Measurements from ENCODE around the gene SH3PXD2B. TPM values are rescaled to one million over a fixed set of nuclear protein-coding genes. Genes with fewer than 3 reads are reported as not detected.
"Not testable (repeated sequence)": the region's sequence is repeated elsewhere in the genome, so short reads cannot be mapped to it uniquely, and the experiment has no call there.

Gene SH3PXD2B
- total and polyA plus RNA-seq, 2 of the 13 experiments (the other 11 are each of a cell fraction or from before 2014, with no cell fraction given), result 3.4 to 4.6 TPM

DNA sequence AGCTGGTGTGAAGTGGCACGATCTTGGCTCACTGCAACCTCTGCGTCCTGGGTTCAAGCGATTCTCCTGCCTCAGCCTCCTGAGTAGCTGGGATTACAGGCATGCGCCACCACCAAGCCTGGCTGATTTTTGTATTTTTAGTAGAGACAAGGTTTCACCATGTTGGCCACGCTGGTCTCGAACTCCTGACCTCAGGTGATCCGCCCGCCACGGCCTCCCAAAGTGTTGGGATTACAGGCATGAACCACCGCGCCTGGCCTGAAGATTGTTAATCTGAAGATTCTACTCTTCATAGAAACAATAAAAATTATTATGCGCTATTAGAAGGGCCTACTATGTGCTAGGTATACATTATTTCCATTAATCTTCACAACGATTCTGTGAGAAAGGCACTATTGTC lies 127.4 kb downstream of the SH3PXD2B start:
- H3K27ac ChIP-seq (ENCODE audit: extremely low read length, insufficient read depth, low read length); FAIRE-seq; ATAC-seq; H3K9me3 ChIP-seq (ENCODE audit: low read length); CTCF ChIA-PET (ENCODE audit: low intra/inter-chr PET ratio, low total read pairs); H3K4me1 ChIP-seq (ENCODE audit: insufficient read depth, low read length); BruUV-seq (replicated peaks); H3K4me3 ChIP-seq (replicated peaks in 1 of 3; ENCODE audit: insufficient read depth in 1 of 3, low read depth in 2 of 3, low read length in 3 of 3); in situ Hi-C loops (cut with HindIII; ENCODE audit: extremely low pct_ligation_motif_present, low pct_unique_long_range_greater_than_20kb); H3K4me2 ChIP-seq (ENCODE audit: low read depth, low read length); H3K27me3 ChIP-seq (ENCODE audit: control insufficient read depth in 1 of 2, insufficient read depth in 2 of 2, low read length in 2 of 2); H3K9ac ChIP-seq (ENCODE audit: insufficient read depth, low read depth, low read length); H4K20me1 ChIP-seq (ENCODE audit: insufficient read depth, low read length); H2AFZ ChIP-seq (ENCODE audit: low read length); H3K36me3 ChIP-seq (replicated peaks in 1 of 2; ENCODE audit: control insufficient read depth in 1 of 2, insufficient read depth in 2 of 2, low read length in 2 of 2); H3K79me2 ChIP-seq (ENCODE audit: insufficient read depth, low read length); POLR2A ChIA-PET; DNase-seq (ENCODE audit: low spot score): not testable (repeated sequence)
- intact Hi-C loops (cut with micrococcal nuclease; ENCODE audit: unreplicated experiment), result loop anchor here (10.0 kb wide), 1 partner anchor 358 kb away; no protein-coding TSS in a partner anchor
- 0 out of 2 replicates have a peak, but pooled peaks have one; percentile 35 for TF ChIP-seq ZKSCAN1 (IDR thresholded peaks at IDR 0.05; ENCODE audit: low read length)
- WGBS (ENCODE audit: low lambda C conversion rate), result 84% methylated on average over 13 of the region's 13 CpGs

DNA sequence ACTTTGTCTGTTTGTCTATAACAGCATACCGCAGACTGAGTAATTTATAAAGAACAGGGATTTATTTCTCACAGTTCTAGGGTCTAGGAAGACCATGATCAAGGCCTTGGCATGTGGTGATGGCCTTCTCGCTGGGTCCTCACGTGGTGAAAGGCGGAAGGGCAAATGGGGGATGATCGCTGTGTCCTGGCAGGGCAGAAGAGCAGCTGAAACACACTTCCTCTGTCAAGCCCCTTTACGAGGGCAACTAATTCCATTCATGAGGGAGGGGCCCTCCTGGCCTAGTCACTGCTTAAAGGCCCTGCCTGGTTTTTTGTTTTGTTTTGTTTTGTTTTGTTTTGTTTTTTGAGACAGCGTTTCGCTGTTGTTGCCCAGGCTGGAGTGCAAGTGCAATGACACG lies 128.9 kb downstream of the SH3PXD2B start:
- 50% methylated on average over 7 of the region's 9 CpGs for WGBS (ENCODE audit: low lambda C conversion rate)
- H3K4me2 ChIP-seq (ENCODE audit: low read depth, low read length), result no peak overlapping the region; the same call in 1 of the 2 replicates
- H3K4me1 ChIP-seq (ENCODE audit: insufficient read depth, low read length), result 0 out of 2 replicates have a peak, but pooled peaks cover 8% of the 10 kb centered on the region
- ChIA-PET CTCF (ENCODE audit: low intra/inter-chr PET ratio, low total read pairs) (no interaction called here), POLR2A (no interaction called here)
- no peaks in the 10 kb centered on the region for H3K36me3 ChIP-seq (replicated peaks in 1 of 2; ENCODE audit: control insufficient read depth in 1 of 2, insufficient read depth in 2 of 2, low read length in 2 of 2)
- in situ Hi-C loops (cut with HindIII; ENCODE audit: extremely low pct_ligation_motif_present, low pct_unique_long_range_greater_than_20kb) (no loop called here), intact Hi-C loops (cut with micrococcal nuclease; ENCODE audit: unreplicated experiment) (loop anchor here (10.0 kb wide), 1 partner anchor 359 kb away; no protein-coding TSS in a partner anchor)
- FAIRE-seq (no peak), ATAC-seq (no peak), DNase-seq (ENCODE audit: low spot score) (no peak)
- TF ChIP-seq HNF4A (CRISPR knock-in tag; IDR thresholded peaks at IDR 0.05), result no peak
- TF ChIP-seq CAMTA2 (CRISPR knock-in tag; IDR thresholded peaks at IDR 0.05; ENCODE audit: borderline replicate concordance), result no peak
- no peak for TF ChIP-seq REL (CRISPR knock-in tag; conservative IDR thresholded peaks at IDR 0.05)
- TF ChIP-seq RBFOX2 (IDR thresholded peaks at IDR 0.05; ENCODE audit: low read depth, low read length), result no peak
- no peak for TF ChIP-seq ETV5 (CRISPR knock-in tag; IDR thresholded peaks at IDR 0.05; ENCODE audit: borderline replicate concordance)
- TF ChIP-seq ZFP62 (CRISPR knock-in tag; IDR thresholded peaks at IDR 0.05), result no peak
- TF ChIP-seq IRX3 (CRISPR knock-in tag; IDR thresholded peaks at IDR 0.05; ENCODE audit: borderline replicate concordance, low read depth), result no peak
- no peak for TF ChIP-seq KDM4B (CRISPR knock-in tag; IDR thresholded peaks at IDR 0.05)
- no peak for TF ChIP-seq ELF4 (CRISPR knock-in tag; IDR thresholded peaks at IDR 0.05; ENCODE audit: borderline replicate concordance)
- TF ChIP-seq ZNF577 (CRISPR knock-in tag; IDR thresholded peaks at IDR 0.05; ENCODE audit: borderline replicate concordance, low read depth), result no peak
- TF ChIP-seq, protein P1, sequence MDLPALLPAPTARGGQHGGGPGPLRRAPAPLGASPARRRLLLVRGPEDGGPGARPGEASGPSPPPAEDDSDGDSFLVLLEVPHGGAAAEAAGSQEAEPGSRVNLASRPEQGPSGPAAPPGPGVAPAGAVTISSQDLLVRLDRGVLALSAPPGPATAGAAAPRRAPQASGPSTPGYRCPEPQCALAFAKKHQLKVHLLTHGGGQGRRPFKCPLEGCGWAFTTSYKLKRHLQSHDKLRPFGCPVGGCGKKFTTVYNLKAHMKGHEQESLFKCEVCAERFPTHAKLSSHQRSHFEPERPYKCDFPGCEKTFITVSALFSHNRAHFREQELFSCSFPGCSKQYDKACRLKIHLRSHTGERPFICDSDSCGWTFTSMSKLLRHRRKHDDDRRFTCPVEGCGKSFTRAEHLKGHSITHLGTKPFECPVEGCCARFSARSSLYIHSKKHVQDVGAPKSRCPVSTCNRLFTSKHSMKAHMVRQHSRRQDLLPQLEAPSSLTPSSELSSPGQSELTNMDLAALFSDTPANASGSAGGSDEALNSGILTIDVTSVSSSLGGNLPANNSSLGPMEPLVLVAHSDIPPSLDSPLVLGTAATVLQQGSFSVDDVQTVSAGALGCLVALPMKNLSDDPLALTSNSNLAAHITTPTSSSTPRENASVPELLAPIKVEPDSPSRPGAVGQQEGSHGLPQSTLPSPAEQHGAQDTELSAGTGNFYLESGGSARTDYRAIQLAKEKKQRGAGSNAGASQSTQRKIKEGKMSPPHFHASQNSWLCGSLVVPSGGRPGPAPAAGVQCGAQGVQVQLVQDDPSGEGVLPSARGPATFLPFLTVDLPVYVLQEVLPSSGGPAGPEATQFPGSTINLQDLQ (CRISPR knock-in tag; IDR thresholded peaks at IDR 0.05), result no peak
- no peak for TF ChIP-seq ZNF383 (CRISPR knock-in tag; IDR thresholded peaks at IDR 0.05; ENCODE audit: borderline replicate concordance)
- no peak for TF ChIP-seq ARHGAP35 (CRISPR knock-in tag; IDR thresholded peaks at IDR 0.05; ENCODE audit: borderline replicate concordance)
- TF ChIP-seq ZBTB21 (CRISPR knock-in tag; IDR thresholded peaks at IDR 0.05), result no peak
- TF ChIP-seq, protein P2, sequence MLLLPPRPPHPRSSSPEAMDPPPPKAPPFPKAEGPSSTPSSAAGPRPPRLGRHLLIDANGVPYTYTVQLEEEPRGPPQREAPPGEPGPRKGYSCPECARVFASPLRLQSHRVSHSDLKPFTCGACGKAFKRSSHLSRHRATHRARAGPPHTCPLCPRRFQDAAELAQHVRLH (CRISPR knock-in tag; IDR thresholded peaks at IDR 0.05; ENCODE audit: borderline replicate concordance, low read depth), result no peak
- TF ChIP-seq ZBTB8A (CRISPR knock-in tag; IDR thresholded peaks at IDR 0.05; ENCODE audit: borderline replicate concordance, low read depth), result no peak
- no peak for TF ChIP-seq AGO2 (optimal IDR thresholded peaks at IDR 0.05; ENCODE audit: low read depth, low read length)
- no peaks in the 10 kb centered on the region for H4K20me1 ChIP-seq (ENCODE audit: insufficient read depth, low read length)
- H3K27me3 ChIP-seq (ENCODE audit: control insufficient read depth in 1 of 2, insufficient read depth in 2 of 2, low read length in 2 of 2), result no peaks in the 10 kb centered on the region; a peak in 1 of 5 replicates
- no TSS peak for BruUV-seq (replicated peaks)
- H3K27ac ChIP-seq (ENCODE audit: extremely low read length, insufficient read depth, low read length), result no peak overlapping the region
- H3K79me2 ChIP-seq (ENCODE audit: insufficient read depth, low read length), result no peaks in the 10 kb centered on the region
- no peak overlapping the region for H2AFZ ChIP-seq (ENCODE audit: low read length)
- H3K9ac ChIP-seq (ENCODE audit: insufficient read depth, low read depth, low read length), result no peak overlapping the region
- H3K4me3 ChIP-seq (replicated peaks in 1 of 3; ENCODE audit: insufficient read depth in 1 of 3, low read depth in 2 of 3, low read length in 3 of 3), result no peak overlapping the region
- no peaks in the 10 kb centered on the region for H3K9me3 ChIP-seq (ENCODE audit: low read length)
